OCI-LY3 (cell line): Measurements from ENCODE around the gene MOB1B.

Source experiments
- H2AFZ ChIP-seq: fragments of 200-600, 300-600 bp; shearing (Covaris generic); 2 replicates; pipeline ENCODE4 v1.6.0; 2014; ENCODE audit warnings: antibody characterized with exemption, low read depth, low read length
- H3K27ac ChIP-seq: fragments of 200-600, 300-600 bp; sonication (generic); 2 replicates; pipeline ENCODE4 v1.5.1; 2014; ENCODE audit warnings: mild to moderate bottlenecking, low read length, moderate library complexity, mixed read lengths
- H3K27me3 ChIP-seq: fragments of 200-600, 300-600 bp; sonication (generic); 2 replicates; pipeline ENCODE4 v1.6.1; 2014; ENCODE audit warnings: low read depth, low read length, mixed read lengths
- H3K36me3 ChIP-seq: fragments of 200-600, 300-600 bp; sonication (generic); replicated peaks from 2 replicates; pipeline ENCODE3; 2014; ENCODE audit warnings: low read depth, low read length, mixed read lengths
- H3K4me1 ChIP-seq: fragments of 300-600, 200-600 bp; sonication (generic); 2 replicates; pipeline ENCODE4 v1.6.1; 2014; ENCODE audit warnings: low read length, mixed read lengths
- H3K4me2 ChIP-seq: fragments of 200-600, 300-600 bp; sonication (generic); 2 replicates; pipeline ENCODE4 v1.6.1; 2014; ENCODE audit warnings: low read length, mixed read lengths
- H3K4me3 ChIP-seq: fragments of 300-600, 200-600 bp; sonication (generic); 2 replicates; pipeline ENCODE4 v1.5.1; 2014; ENCODE audit warnings: antibody characterized with exemption, mild to moderate bottlenecking, low read length, moderate library complexity
- H3K79me2 ChIP-seq: fragments of 300-600, 200-600 bp; shearing (Covaris generic); 2 replicates; pipeline ENCODE4 v1.6.1; 2014; ENCODE audit warnings: mild to moderate bottlenecking, low read length, mixed read lengths
- H3K9ac ChIP-seq: fragments of 300-600, 200-600 bp; shearing (Covaris generic); 2 replicates; pipeline ENCODE4 v1.6.0; 2014; ENCODE audit warnings: mild to moderate bottlenecking, low read length, moderate library complexity
- H3K9me3 ChIP-seq: fragments of 200-600, 300-600 bp; shearing (Covaris generic); 2 replicates; pipeline ENCODE4 v1.6.1; 2014; ENCODE audit warnings: low read length, mixed read lengths; ENCODE audit not compliant: insufficient read depth
- H4K20me1 ChIP-seq: fragments of 200-600, 300-600 bp; sonication (generic); 2 replicates; pipeline ENCODE4 v1.6.1; 2016; ENCODE audit warnings: low read length, mixed read lengths; ENCODE audit not compliant: insufficient read depth
- CTCF ChIP-seq: fragments of 200-600, 300-600 bp; sonication (generic); IDR thresholded peaks from 2 replicates; pipeline ENCODE4 v1.5.1; 2014; ENCODE audit warnings: antibody characterized with exemption, low read length, low read depth
- EZH2phosphoT487 ChIP-seq: fragments of 200-600 bp; shearing (Covaris generic); IDR thresholded peaks from 2 replicates; pipeline ENCODE4 v1.6.1; 2018; ENCODE audit warnings: antibody characterized with exemption, mixed run types, low read depth

MOB1B gene

GRCh38 chr4:70991596-70991995 lies 89.4 kb downstream of the MOB1B start:
- no peak overlapping the region for H3K27ac ChIP-seq
- H3K4me2 ChIP-seq: no peak overlapping the region
- no peak overlapping the region for H3K4me3 ChIP-seq
- no peak for TF ChIP-seq CTCF
- no peak for TF ChIP-seq EZH2phosphoT487
- peaks cover 43% of the 10 kb centered on the region for H3K79me2 ChIP-seq
- H3K36me3 ChIP-seq: peaks cover 5% of the 10 kb centered on the region
- peaks cover 25% of the 10 kb centered on the region for H3K4me1 ChIP-seq
- H3K27me3 ChIP-seq: no peaks in the 10 kb centered on the region
- H3K9ac ChIP-seq: no peak overlapping the region
- H3K9me3 ChIP-seq: no peaks in the 10 kb centered on the region
- no peak overlapping the region for H2AFZ ChIP-seq
- peaks cover 17% of the 10 kb centered on the region for H4K20me1 ChIP-seq

- Histone ChIP-seq H3K9me3 (no peaks in the 10 kb centered on the region), H2AFZ (peak overlapping the region; percentile 92; the same call in 1 of the 2 replicates), H4K20me1 (peaks cover 25% of the 10 kb centered on the region), H3K27me3 (no peaks in the 10 kb centered on the region), H3K4me2 (peak overlapping the region; percentile 97), H3K9ac (peak overlapping the region; percentile 99), H3K4me3 (peak overlapping the region; percentile 99), H3K79me2 (peaks cover 51% of the 10 kb centered on the region), H3K36me3 (peaks cover 6% of the 10 kb centered on the region), H3K4me1 (peaks cover 33% of the 10 kb centered on the region), H3K27ac (peak overlapping the region; percentile 81)
- TF ChIP-seq EZH2phosphoT487: no peak
- no peak for TF ChIP-seq CTCF
Observed at GRCh38 chr4:70992391-70992881, 90.3 kb downstream of the MOB1B start.

- Histone ChIP-seq H3K27me3 (no peaks in the 10 kb centered on the region), H3K27ac (peak within 1 kb of the TSS; percentile 81), H3K4me2 (peak within 1 kb of the TSS; percentile 97), H3K4me3 (peak within 1 kb of the TSS; percentile 99), H3K9ac (peak within 1 kb of the TSS; percentile 99), H3K4me1 (peaks cover 35% of the 10 kb centered on the region), H3K9me3 (no peaks in the 10 kb centered on the region), H2AFZ (peak within 1 kb of the TSS; percentile 92), H4K20me1 (peaks cover 28% of the 10 kb centered on the region), H3K36me3 (peaks cover 13% of the 10 kb centered on the region), H3K79me2 (peaks cover 61% of the 10 kb centered on the region)
- TF ChIP-seq EZH2phosphoT487 (no peak), CTCF (no peak)
Observed at GRCh38 chr4:70993181-70994068, 91.3 kb downstream of the MOB1B start, which contains the start of gene DCK. Gene DCK (plus strand): TSS chr4:70993649. CDS start chr4:70993836, 187 bp downstream.

GRCh38 chr4:70994069-70994366 lies 91.8 kb downstream of the MOB1B start:
- H3K27me3 ChIP-seq: no peaks in the 10 kb centered on the region
- peaks cover 67% of the 10 kb centered on the region for H3K79me2 ChIP-seq
- peak overlapping the region; percentile 99 for H3K9ac ChIP-seq
- no peaks in the 10 kb centered on the region for H3K9me3 ChIP-seq
- H3K4me2 ChIP-seq: peak overlapping the region; percentile 97
- H3K4me1 ChIP-seq: peaks cover 35% of the 10 kb centered on the region
- peaks cover 28% of the 10 kb centered on the region for H4K20me1 ChIP-seq
- peaks cover 19% of the 10 kb centered on the region for H3K36me3 ChIP-seq
- H2AFZ ChIP-seq: peak overlapping the region; percentile 51; the same call in 1 of the 2 replicates
- H3K4me3 ChIP-seq: peak overlapping the region; percentile 99
- no peak for TF ChIP-seq CTCF
- no peak for TF ChIP-seq EZH2phosphoT487
- H3K27ac ChIP-seq: peak overlapping the region; percentile 81
